Hindlimb muscle (tissue), 1 donor: ENCODE measurements around the gene DISP1. TPM values are rescaled to one million over a fixed set of nuclear protein-coding genes. Genes with fewer than 3 reads are reported as not detected.
"Not testable (repeated sequence)": the region's sequence is repeated elsewhere in the genome, so short reads cannot be mapped to it uniquely, and the experiment has no call there.

Experiments
- DNase-seq: peaks from one replicate; pipeline ENCODE4 v3.0.0-alpha.2; 2013
- polyA plus RNA-seq: library from polyadenylated mRNA; unstranded; fragments of 120-200 nt; gene quantifications from one replicate; pipeline ENCODE4 v1.2.1, GENCODE V29; 2013; ENCODE audit not compliant: insufficient read length

Gene DISP1
- polyA plus RNA-seq, 1 donor: 9.7 TPM

- DNase-seq: no peak
Observed at GRCh38 chr1:222798975-222799374, 15.9 kb upstream of the DISP1 start.

- DNase-seq: no peak
Observed at GRCh38 chr1:222801067-222801466, 13.8 kb upstream of the DISP1 start.

GRCh38 chr1:222811671-222812070 is 3.2 kb upstream of the DISP1 start:
- no peak for DNase-seq

GRCh38 chr1:222813866-222814535 is 838 bp upstream of the DISP1 start:
- no peak for DNase-seq

GRCh38 chr1:222815440-222815765 is 564 bp downstream of the DISP1 start:
- DNase-seq: no peak

GRCh38 chr1:222817529-222817928 is 2.7 kb downstream of the DISP1 start:
- DNase-seq: no peak

- no peak for DNase-seq
Observed at GRCh38 chr1:222818171-222818570, 3.3 kb downstream of the DISP1 start.

- DNase-seq: no peak
Observed at GRCh38 chr1:222820171-222820712, 5.4 kb downstream of the DISP1 start.

- DNase-seq: no peak
Observed at GRCh38 chr1:222821239-222821638, 6.4 kb downstream of the DISP1 start.

- no peak for DNase-seq
Observed at GRCh38 chr1:222823695-222824094, 8.9 kb downstream of the DISP1 start.

DNA sequence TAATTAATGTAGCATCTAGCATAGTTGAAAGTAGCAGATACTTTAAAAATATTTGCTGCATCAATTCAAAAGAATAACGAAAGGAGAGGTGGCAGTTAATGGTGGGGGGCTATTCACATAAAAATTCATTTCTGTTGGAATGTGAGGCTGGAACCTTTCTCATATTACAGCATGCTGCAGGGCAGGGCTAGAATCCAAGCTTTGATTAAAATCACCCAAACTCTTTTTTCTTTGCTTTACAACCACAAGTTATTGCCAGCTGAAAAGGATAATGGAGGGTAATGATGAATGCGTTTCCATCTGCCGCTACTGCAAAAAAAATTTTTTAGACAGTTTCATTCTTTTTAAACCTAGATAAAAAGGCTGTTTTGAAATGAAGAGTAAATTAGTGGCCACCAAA is 9.8 kb downstream of the DISP1 start:
- no peak for DNase-seq

DNA sequence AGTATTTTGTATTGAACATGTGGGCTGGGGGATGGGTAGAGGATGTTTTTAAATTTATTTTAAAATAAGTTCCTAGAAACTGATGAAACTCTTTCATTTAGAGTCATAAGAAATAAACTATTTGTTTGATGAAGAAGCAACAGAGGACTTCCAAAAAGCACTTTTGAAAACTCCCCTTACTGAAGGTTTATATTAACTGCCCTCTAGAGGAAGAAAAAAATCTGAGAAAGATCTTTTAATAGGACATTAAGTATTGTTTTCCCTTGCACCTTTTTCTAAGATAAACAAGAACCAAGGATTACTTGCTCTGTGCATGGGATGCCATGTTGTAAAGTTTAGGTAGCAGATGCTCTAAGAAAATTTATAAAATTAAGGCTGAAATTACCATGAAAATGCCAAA is 14.1 kb downstream of the DISP1 start:
- no peak for DNase-seq

DNA sequence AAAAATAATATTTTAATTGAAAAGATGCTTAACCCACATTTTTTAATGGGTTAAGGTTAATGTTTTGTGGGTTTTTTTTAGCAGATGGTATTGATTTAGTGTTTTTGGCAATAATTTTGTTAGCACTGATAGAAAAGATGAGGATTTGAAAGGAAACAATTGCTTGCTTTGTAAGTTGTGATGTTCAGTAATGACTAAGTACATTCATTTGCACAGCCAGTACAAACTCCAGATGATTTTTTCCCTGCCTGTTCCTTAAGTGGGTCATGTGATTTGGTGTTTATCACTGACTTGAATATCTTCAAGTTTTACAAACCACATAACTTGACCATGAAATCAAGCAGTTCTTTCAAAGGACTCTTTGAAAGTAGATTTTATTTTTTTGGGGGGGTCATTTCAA is 15.0 kb downstream of the DISP1 start:
- DNase-seq: no peak

- DNase-seq: no peak
Observed at GRCh38 chr1:222833356-222833876, 18.6 kb downstream of the DISP1 start.

GRCh38 chr1:222843469-222844410 is 28.9 kb downstream of the DISP1 start:
- DNase-seq: no peak

GRCh38 chr1:222844411-222844779 is 29.6 kb downstream of the DISP1 start:
- no peak for DNase-seq

DNA sequence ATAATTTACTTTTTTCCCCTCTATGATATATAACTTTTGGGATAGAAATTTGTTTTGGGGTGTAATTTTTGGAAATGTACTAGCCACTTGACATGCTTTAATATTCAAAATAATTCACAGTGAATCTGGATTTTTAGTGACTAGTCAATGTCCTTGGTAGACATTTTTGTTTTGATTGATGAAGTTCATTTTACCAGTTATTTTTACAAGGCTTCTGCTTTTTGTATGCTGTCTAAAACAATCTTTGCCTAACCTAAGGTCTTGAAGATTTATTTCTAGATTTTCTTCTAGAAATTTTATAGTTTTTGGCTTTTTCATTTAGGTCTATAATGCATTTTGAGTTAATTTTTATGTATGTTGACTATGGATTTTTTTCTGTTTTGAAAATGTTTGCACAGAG is 30.9 kb downstream of the DISP1 start:
- DNase-seq: no peak

DNA sequence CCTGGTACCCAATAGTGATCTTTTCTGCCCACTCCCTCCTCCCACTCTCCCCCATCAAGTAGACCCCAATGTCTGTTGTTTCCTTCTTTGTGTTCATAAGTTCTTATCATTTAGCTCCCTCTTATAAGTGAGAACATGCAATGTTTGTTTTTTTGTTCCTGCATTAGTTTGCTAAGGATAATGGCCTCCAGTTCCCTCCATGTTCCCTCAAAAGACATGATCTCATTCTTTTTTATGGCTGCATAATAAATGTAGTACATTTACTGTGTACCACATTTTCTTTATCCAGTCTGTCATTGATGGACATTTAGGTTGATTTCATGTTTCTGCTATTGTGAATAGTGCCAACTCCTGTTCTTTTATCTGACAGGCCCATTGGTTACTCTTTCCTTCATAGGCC is 35.7 kb downstream of the DISP1 start:
- DNase-seq: not testable (repeated sequence)

DNA sequence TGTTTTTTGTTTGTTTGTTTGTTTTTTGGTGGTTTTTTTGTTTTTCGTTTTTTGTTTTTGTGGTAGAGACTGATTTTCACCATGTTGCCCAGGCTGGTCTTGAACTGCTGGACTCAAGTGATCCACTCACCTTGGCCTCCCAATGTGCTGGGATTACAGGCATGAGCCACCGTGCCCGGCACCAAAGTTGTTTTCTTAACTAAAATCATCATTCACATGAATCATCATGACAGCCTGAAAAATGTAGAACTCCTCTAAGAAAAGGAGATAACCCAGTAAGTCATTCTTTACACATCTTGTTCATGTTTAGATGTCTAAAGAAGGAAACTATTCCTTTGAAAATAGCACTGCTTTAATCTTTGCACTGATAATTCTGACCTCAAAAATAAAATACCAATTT is 37.5 kb downstream of the DISP1 start:
- DNase-seq: no peak

- DNase-seq: no peak
Observed at GRCh38 chr1:222861062-222861461, 46.2 kb downstream of the DISP1 start.
